GM12875 (cell line): ENCODE measurements around the gene LGALS9.
"Not testable (repeated sequence)": the region's sequence is repeated elsewhere in the genome, so short reads cannot be mapped to it uniquely, and the experiment has no call there.

Experiments used
- H3K4me3 ChIP-seq: one replicate; pipeline ENCODE4 v1.5.1; 2011; ENCODE audit warnings: low read depth, low read length, control low read depth
- CTCF ChIP-seq: IDR thresholded peaks from 2 replicates; pipeline ENCODE4 v1.5.1; 2011; ENCODE audit warnings: low read depth, mild to moderate bottlenecking, control low read depth, inconsistent platforms, low read length, moderate library complexity, borderline replicate concordance; ENCODE audit not compliant: insufficient read depth

The LGALS9 gene

DNA sequence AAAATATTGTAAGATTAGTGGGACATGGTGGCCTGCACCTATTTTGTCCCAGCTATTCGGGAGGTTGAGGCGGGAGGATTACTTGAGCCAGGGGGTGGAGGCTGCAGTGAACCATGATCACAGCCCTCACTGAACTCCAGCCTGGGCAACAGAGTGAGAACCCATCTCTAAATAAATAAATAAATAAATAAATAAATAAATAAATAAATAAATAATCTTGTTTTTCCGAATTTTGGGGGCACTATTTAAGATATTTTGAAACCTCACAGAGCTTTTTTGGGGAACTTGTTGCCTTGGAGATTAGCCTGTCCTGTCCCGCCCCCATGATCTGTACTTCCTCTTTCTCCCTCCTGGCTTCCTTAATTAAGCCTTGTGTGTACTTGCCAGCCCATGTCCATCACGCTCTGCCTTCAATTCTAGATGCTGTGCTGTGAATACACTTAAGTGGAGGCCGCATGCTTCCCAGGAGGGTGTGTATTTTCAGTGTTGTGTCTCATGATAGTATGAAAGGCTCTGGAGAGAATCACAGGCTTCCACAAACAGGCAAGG is 4.4 kb downstream of the LGALS9 start:
- no peak for TF ChIP-seq CTCF
- H3K4me3 ChIP-seq, result no peak overlapping the region

GRCh38 chr17:27636005-27636520 is 5.1 kb downstream of the LGALS9 start:
- H3K4me3 ChIP-seq, result not testable (repeated sequence)

- H3K4me3 ChIP-seq, result not testable (repeated sequence)
Observed at GRCh38 chr17:27637818-27638217, 6.8 kb downstream of the LGALS9 start.

DNA sequence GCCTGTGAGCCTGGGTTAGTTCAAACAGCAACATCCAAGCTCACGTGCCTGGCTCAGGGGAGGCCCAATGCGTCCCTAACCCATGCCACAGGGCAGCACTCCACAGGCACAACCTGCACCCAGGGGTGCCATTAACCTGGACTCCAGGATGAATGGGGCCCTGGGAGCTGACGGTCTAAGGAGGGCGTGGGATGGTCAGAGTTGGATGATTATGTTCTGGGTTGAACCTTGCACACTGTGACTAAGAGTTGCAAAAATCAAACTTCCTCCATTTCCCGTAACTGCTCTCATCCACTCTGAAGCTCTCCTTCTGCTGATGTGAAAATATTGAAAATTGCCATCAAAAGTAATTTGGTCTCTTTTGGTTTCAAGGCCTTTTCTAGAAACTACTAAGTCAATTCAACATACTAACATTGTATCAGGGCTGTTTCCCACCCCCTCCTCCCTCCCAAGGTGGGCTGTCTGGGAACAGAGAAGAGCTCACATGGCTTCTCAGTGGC is 7.5 kb downstream of the LGALS9 start:
- H3K4me3 ChIP-seq, result not testable (repeated sequence)

DNA sequence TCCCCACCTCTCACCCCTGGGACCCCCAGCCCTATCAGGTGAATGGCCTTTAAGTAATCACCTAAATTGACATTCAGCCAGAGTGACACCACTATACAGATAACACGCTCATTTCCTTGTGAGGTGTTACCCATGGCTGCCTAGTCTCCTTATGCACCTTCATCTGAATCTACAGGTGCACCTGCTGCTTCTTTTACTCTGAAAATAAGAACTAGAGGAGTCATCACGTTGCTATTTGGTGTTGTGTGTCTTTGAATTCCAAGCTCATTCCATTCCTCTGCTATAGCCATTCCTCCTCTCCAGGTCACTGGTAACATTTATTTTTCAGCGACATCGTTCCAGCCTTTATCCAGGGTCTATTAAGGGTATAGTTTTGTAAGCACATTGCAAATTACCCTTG is 9.8 kb downstream of the LGALS9 start:
- TF ChIP-seq CTCF, result no peak
- H3K4me3 ChIP-seq, result no peak overlapping the region

DNA sequence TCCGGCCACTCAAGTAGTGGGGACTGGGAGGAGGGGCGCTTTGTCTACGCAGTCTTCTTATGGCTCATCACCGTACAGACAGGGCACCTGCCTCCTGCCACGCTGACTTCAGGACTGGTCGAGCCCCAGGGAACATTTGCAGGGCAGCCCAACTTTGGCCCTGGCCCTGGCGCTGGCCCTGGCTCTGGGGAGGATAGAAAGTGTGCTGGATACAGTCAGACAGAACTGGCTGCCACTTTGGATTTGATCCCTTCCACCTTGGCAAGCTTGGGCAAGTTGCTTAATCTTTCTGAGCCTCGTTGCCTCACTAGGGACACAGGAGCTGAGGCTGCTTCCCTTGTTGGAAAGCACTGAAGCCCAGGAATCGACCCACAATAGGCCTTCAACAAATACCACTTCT is 13.6 kb downstream of the LGALS9 start:
- no peak overlapping the region for H3K4me3 ChIP-seq
- no peak for TF ChIP-seq CTCF

GRCh38 chr17:27645621-27646020 is 14.6 kb downstream of the LGALS9 start:
- H3K4me3 ChIP-seq, result not testable (repeated sequence)

DNA sequence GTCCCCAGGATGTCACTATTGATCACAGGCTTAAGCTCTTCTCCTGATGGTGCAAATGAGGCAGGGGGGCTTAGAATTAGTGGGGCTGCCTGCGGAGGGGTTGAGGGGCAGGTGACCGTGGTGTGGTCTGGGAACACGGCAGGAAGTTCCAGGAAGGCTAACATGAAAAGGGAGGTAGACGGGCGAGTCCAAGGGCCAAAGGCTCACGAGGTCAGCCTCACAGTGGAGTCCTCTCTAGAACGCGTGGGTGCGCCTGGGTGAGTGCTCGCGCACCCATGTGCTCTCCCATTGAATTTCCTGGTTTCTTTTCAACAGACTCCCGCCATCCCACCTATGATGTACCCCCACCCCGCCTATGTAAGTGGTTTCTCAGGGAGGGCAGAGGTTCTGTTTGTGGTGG is 15.2 kb downstream of the LGALS9 start:
- no peak for TF ChIP-seq CTCF
- no peak overlapping the region for H3K4me3 ChIP-seq

DNA sequence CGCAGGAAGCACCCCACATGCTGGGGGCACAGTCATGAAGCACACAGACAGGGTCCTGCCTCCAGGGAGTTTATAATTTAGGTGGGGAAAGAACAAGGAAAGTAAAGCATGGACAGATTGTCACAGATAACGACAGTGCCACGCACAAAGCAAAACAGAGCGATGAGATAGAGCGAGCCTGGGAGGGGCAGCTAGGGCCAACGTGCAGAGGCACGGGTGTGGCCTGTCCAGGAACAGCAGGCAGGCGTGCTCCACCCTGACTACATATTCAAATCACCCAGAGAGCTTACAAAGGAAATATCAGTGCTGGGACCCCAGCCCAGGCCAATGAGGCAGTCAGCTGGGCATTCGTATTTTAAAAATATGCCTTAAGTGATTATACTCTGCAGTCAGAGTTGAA is 16.8 kb downstream of the LGALS9 start:
- no peak for TF ChIP-seq CTCF

DNA sequence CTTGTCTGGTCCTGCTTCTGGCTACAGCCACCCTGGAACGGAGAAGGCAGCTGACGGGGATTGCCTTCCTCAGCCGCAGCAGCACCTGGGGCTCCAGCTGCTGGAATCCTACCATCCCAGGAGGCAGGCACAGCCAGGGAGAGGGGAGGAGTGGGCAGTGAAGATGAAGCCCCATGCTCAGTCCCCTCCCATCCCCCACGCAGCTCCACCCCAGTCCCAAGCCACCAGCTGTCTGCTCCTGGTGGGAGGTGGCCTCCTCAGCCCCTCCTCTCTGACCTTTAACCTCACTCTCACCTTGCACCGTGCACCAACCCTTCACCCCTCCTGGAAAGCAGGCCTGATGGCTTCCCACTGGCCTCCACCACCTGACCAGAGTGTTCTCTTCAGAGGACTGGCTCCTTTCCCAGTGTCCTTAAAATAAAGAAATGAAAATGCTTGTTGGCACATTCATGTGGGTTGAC is 18.2 kb downstream of the LGALS9 start:
- H3K4me3 ChIP-seq, result not testable (repeated sequence)

More for the DNA sequence above, 16.8 kb downstream of the LGALS9 start:
- H3K4me3 ChIP-seq, result no peak overlapping the region
